Spleen (tissue), 7 donors: ENCODE results near the gene NTNG1.

Experiments used
- CTCF ChIP-seq, 11 experiments: fragments of 200-600 bp in 7 of 11; fragments of 450-650 bp in 4 of 11; sonication (generic) in 4 of 11; IDR thresholded peaks in 8 of 11; conservative IDR thresholded peaks in 3 of 11; 1 replicate in 7 of 11; 2 replicates in 4 of 11; pipeline versions ENCODE4 v1.4.0 to v1.8.0; 2016 to 2021; ENCODE audit warnings: antibody characterized with exemption in 11 of 11, inconsistent platforms in 4 of 11, mild to moderate bottlenecking in 1 of 11
- POLR2A ChIP-seq, 3 donors: fragments of 450-650 bp; IDR thresholded peaks; one replicate each; pipeline ENCODE4 v1.5.1; 2017; ENCODE audit warnings: antibody characterized with exemption in 3 of 3, mild to moderate bottlenecking in 1 of 3
- POLR2AphosphoS5 ChIP-seq, 3 donors: sonication (generic); formaldehyde crosslinking; IDR thresholded peaks; one replicate each; pipeline ENCODE4 v1.5.1; 2017; ENCODE audit warnings: antibody characterized with exemption in 3 of 3
- donor health status: DM: no; HTN: no; CAD: no; lungs with moderate emphysema.
- donor health status: DM: no; HTN: no; CAD: no.
- donor health status: DM: no; HTN: no; CAD: no.

DNA sequence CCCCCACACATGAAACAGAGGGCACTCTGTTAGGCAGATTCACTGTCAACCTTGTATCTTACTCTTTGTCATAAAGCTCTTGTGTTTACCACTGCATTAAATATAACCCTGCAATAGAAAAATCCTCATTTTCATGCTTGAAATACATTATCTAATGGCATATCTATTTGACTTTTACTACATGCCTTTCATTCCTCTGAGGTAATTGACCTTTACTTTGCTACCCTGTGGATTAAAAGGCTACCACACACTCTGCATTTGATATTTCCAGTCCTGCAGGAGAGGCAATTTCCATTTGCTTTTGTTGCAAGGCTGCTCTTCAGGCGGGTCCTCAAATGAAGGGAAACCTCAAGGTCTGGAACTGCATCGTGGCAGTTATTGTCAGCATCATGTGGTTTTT, 238.0 kb downstream of the NTNG1 start:
- TF ChIP-seq CTCF (IDR thresholded peaks at IDR 0.05 in 8 of 11, conservative IDR thresholded peaks at IDR 0.05 in 3 of 11) (no peak), POLR2AphosphoS5 (IDR thresholded peaks at IDR 0.05) (no peak), POLR2A (IDR thresholded peaks at IDR 0.05) (no peak)
